Osteoblast (primary cell): ENCODE measurements around the gene PTGR3. TPM values are rescaled to one million over a fixed set of nuclear protein-coding genes. Genes with fewer than 3 reads are reported as not detected.

Experiments
- DNase-seq: peaks from one replicate; pipeline ENCODE4 v3.0.0; 2011; ENCODE audit warnings: low spot score, mixed read lengths; ENCODE audit not compliant: insufficient read length; ENCODE audit errors: missing footprints
- H2AFZ ChIP-seq: 2 replicates; pipeline ENCODE4 v1.6.0; 2011; ENCODE audit warnings: mild to moderate bottlenecking, low read length
- H3K27ac ChIP-seq: 2 replicates; pipeline ENCODE4 v1.5.1; 2011; ENCODE audit warnings: mild to moderate bottlenecking, low read depth, low read length, moderate library complexity
- H3K27me3 ChIP-seq: 2 replicates; pipeline ENCODE4 v1.6.0; 2012; ENCODE audit warnings: mild to moderate bottlenecking, control low read depth, inconsistent platforms, low read length, moderate library complexity; ENCODE audit not compliant: insufficient read depth
- H3K36me3 ChIP-seq: 2 replicates; pipeline ENCODE4 v1.5.1; 2011; ENCODE audit warnings: mild to moderate bottlenecking, low read length, control low read depth, moderate library complexity; ENCODE audit not compliant: insufficient read depth
- H3K4me1 ChIP-seq: 2 replicates; pipeline ENCODE4 v1.5.1; 2011; ENCODE audit warnings: mild to moderate bottlenecking, low read length, control low read depth, moderate library complexity; ENCODE audit not compliant: insufficient read depth
- H3K4me2 ChIP-seq: 2 replicates; pipeline ENCODE4 v1.6.0; 2011; ENCODE audit warnings: mild to moderate bottlenecking, low read length; ENCODE audit not compliant: insufficient read depth
- H3K4me3 ChIP-seq: fragments of 200-600 bp; sonication (generic); 3 replicates; pipeline ENCODE4 v1.5.1; 2012; ENCODE audit warnings: mild to moderate bottlenecking, low read length, inconsistent platforms; ENCODE audit not compliant: insufficient read depth
- H3K79me2 ChIP-seq: 2 replicates; pipeline ENCODE4 v1.6.0; 2012; ENCODE audit warnings: mild to moderate bottlenecking, low read length, control low read depth, inconsistent platforms; ENCODE audit not compliant: insufficient read depth
- H3K9me3 ChIP-seq: 2 replicates; pipeline ENCODE4 v1.5.1; 2011; ENCODE audit warnings: low read depth, low read length, control low read depth
- H4K20me1 ChIP-seq: 2 replicates; pipeline ENCODE4 v1.6.0; 2012; ENCODE audit warnings: mild to moderate bottlenecking, low read length, control low read depth; ENCODE audit not compliant: insufficient read depth
- total RNA-seq: library from RNA; depleted of rRNA; stranded (reverse); fragments of >200 nt; gene quantifications from 2 replicates; pipeline ENCODE4 v1.2.3, GENCODE V29; 2012
- TF ChIP-seq, protein P1 (sequence below): IDR thresholded peaks from 2 replicates; pipeline ENCODE4 v1.5.1; 2011; ENCODE audit warnings: mild to moderate bottlenecking, low read depth, low read length, moderate library complexity; ENCODE audit errors: extremely low read depth

Gene PTGR3
- total RNA-seq, 1 donor, result 8.3 TPM

DNA sequence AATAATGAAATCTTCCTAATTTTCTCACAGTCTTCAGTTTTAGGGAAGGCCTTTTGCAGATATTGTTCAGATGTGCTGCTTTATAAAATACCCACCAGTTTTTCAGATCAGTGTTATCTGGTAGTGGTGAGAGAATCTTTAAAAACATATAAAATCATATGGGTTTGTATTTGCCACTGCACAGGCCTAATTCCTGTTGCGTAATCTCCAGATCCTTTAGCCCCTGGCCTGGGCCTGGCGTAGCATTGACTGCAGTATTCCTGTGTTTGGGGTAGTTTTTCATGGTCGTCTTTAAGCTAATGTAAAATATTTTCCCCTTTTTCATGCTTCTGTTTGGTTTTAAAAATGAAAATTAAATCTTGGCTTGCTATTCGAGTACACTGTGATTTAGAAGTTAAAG, 44.8 kb upstream of the PTGR3 start:
- Histone ChIP-seq H3K36me3 (no peaks in the 10 kb centered on the region), H3K27me3 (no peaks in the 10 kb centered on the region), H3K4me1 (peaks cover 21% of the 10 kb centered on the region), H3K4me2 (peak overlapping the region; percentile 48), H2AFZ (peak overlapping the region; percentile 86), H3K79me2 (peaks cover 52% of the 10 kb centered on the region), H3K9me3 (no peaks in the 10 kb centered on the region), H4K20me1 (no peaks in the 10 kb centered on the region), H3K27ac (peak overlapping the region; percentile 49), H3K4me3 (peak overlapping the region; percentile 29)
- TF ChIP-seq, protein P1, sequence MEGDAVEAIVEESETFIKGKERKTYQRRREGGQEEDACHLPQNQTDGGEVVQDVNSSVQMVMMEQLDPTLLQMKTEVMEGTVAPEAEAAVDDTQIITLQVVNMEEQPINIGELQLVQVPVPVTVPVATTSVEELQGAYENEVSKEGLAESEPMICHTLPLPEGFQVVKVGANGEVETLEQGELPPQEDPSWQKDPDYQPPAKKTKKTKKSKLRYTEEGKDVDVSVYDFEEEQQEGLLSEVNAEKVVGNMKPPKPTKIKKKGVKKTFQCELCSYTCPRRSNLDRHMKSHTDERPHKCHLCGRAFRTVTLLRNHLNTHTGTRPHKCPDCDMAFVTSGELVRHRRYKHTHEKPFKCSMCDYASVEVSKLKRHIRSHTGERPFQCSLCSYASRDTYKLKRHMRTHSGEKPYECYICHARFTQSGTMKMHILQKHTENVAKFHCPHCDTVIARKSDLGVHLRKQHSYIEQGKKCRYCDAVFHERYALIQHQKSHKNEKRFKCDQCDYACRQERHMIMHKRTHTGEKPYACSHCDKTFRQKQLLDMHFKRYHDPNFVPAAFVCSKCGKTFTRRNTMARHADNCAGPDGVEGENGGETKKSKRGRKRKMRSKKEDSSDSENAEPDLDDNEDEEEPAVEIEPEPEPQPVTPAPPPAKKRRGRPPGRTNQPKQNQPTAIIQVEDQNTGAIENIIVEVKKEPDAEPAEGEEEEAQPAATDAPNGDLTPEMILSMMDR, result no peak
- no peak for DNase-seq

DNA sequence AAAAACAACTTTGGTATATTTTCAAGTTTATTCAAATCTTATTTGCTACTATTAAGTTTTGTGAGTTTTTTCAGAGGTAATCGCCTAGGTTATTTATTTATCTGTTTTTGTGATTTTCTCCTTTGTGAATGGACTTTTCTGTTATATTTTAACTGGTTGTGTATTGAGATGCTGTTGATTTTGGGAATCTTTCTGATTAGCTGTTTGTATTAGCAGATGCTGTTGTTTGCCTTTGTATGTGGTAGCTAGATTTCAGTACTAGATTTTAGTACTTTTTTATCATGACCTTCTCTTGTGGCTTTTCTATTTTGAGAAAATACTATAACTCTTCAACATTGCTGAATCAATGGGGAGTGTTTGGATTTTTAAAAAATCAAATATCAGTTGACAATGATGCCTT, 44.1 kb upstream of the PTGR3 start:
- no peak overlapping the region for H3K4me3 ChIP-seq
- no peaks in the 10 kb centered on the region for H3K9me3 ChIP-seq
- peak overlapping the region; percentile 48 for H3K4me2 ChIP-seq
- H2AFZ ChIP-seq, result peak overlapping the region; percentile 86
- TF ChIP-seq, protein P1, result no peak
- no peaks in the 10 kb centered on the region for H3K36me3 ChIP-seq
- peaks cover 56% of the 10 kb centered on the region for H3K79me2 ChIP-seq
- peaks cover 27% of the 10 kb centered on the region for H3K4me1 ChIP-seq
- H3K27ac ChIP-seq, result peak overlapping the region; percentile 17
- H4K20me1 ChIP-seq, result no peaks in the 10 kb centered on the region
- no peak for DNase-seq
- H3K27me3 ChIP-seq, result no peaks in the 10 kb centered on the region

DNA sequence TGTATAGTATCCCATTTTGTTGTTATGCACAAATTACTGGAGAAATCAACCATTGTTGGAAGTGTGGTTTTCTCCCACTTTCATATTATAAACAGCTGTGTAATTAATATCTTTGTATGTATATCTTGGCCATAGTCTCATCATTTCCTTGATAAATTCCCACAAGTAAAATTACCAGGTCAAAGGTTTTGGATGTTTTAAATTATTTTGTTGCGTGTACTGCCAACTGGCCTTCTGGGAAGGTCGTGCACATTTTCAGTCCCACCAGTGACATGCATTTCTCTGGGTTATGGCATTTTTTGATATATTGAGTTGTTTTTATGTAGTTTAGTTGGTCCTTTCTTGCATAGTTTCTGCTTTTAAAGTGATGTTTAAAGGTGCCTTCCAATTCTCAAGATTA, 43.2 kb upstream of the PTGR3 start:
- DNase-seq, result no peak
- Histone ChIP-seq H3K9me3 (no peaks in the 10 kb centered on the region), H3K27me3 (no peaks in the 10 kb centered on the region), H3K79me2 (peaks cover 53% of the 10 kb centered on the region), H3K36me3 (no peaks in the 10 kb centered on the region), H3K27ac (no peak overlapping the region), H3K4me1 (peaks cover 31% of the 10 kb centered on the region), H3K4me3 (no peak overlapping the region), H4K20me1 (no peaks in the 10 kb centered on the region), H2AFZ (no peak overlapping the region), H3K4me2 (peak overlapping the region; percentile 11)
- TF ChIP-seq, protein P1, result no peak

DNA sequence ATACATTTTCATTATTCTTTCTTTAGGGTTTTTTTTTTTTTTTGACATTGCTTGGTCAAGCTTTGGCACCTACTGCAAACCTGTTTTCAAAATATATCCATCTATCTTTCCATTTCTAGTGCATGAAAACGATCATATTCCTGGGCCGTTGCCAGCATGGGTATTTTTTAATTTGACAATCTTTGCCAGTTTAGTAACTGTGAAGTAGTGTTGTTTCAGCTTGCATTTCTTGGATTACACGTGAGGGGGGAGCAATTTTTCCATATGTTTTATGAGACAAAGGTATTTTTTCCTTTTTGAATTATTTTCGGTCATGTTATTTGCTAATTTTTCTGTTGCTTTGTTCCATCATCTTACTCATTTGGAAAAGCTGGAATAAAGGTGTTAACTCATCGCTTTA, 42.5 kb upstream of the PTGR3 start:
- Histone ChIP-seq H3K79me2 (peaks cover 60% of the 10 kb centered on the region), H3K4me2 (no peak overlapping the region)

More for the DNA sequence above, 42.5 kb upstream of the PTGR3 start:
- H3K27ac ChIP-seq, result no peak overlapping the region
- TF ChIP-seq, protein P1, result no peak
- no peak for DNase-seq
- H4K20me1 ChIP-seq, result no peaks in the 10 kb centered on the region
- H3K27me3 ChIP-seq, result no peaks in the 10 kb centered on the region
- no peak overlapping the region for H2AFZ ChIP-seq
- no peak overlapping the region for H3K4me3 ChIP-seq
- H3K9me3 ChIP-seq, result no peaks in the 10 kb centered on the region
- H3K36me3 ChIP-seq, result no peaks in the 10 kb centered on the region
- peaks cover 35% of the 10 kb centered on the region for H3K4me1 ChIP-seq
